NCI-H1105 treated with DMSO at 0.1 percent for 48 hours (cell line): ENCODE data around the gene KCNQ1.
"Not testable (repeated sequence)": the region's sequence is repeated elsewhere in the genome, so short reads cannot be mapped to it uniquely, and the experiment has no call there.

Experiments used
- DNase-seq: peaks from one replicate; lab custom pipeline; 2025; lab: John Stamatoyannopoulos, UW

KCNQ1 gene

GRCh38 chr11:2593393-2593950, 148.7 kb downstream of the KCNQ1 start:
- no peak for DNase-seq

- no peak for DNase-seq
Measured at GRCh38 chr11:2594267-2594666, 149.5 kb downstream of the KCNQ1 start.

- no peak for DNase-seq
Measured at GRCh38 chr11:2595204-2595603, 150.4 kb downstream of the KCNQ1 start.

- no peak for DNase-seq
Measured at GRCh38 chr11:2599561-2600189, 154.9 kb downstream of the KCNQ1 start.

GRCh38 chr11:2609345-2609744, 164.5 kb downstream of the KCNQ1 start:
- DNase-seq, result no peak

GRCh38 chr11:2612884-2613571, 168.2 kb downstream of the KCNQ1 start:
- no peak for DNase-seq

- no peak for DNase-seq
Measured at GRCh38 chr11:2621894-2622293, 177.1 kb downstream of the KCNQ1 start.

- no peak for DNase-seq
Measured at GRCh38 chr11:2625183-2625582, 180.4 kb downstream of the KCNQ1 start.

- DNase-seq, result no peak
Measured at GRCh38 chr11:2630679-2631078, 185.9 kb downstream of the KCNQ1 start.

GRCh38 chr11:2631161-2631560, 186.4 kb downstream of the KCNQ1 start:
- DNase-seq, result no peak

- not testable (repeated sequence) for DNase-seq
Measured at GRCh38 chr11:2639763-2640162, 195.0 kb downstream of the KCNQ1 start.

GRCh38 chr11:2641623-2642022, 196.8 kb downstream of the KCNQ1 start:
- no peak for DNase-seq

GRCh38 chr11:2643746-2644145, 198.9 kb downstream of the KCNQ1 start:
- DNase-seq, result no peak

GRCh38 chr11:2644844-2645778, 200.3 kb downstream of the KCNQ1 start:
- DNase-seq, result no peak

- DNase-seq, result no peak
Measured at GRCh38 chr11:2645779-2646118, 200.9 kb downstream of the KCNQ1 start.

- DNase-seq, result no peak
Measured at GRCh38 chr11:2647167-2647566, 202.4 kb downstream of the KCNQ1 start.

GRCh38 chr11:2647953-2648352, 203.1 kb downstream of the KCNQ1 start:
- no peak for DNase-seq

- no peak for DNase-seq
Measured at GRCh38 chr11:2649400-2649799, 204.6 kb downstream of the KCNQ1 start.

- DNase-seq, result no peak
Measured at GRCh38 chr11:2649848-2650247, 205.0 kb downstream of the KCNQ1 start.

- no peak for DNase-seq
Measured at GRCh38 chr11:2650343-2650867, 205.6 kb downstream of the KCNQ1 start.

- DNase-seq, result no peak
Measured at GRCh38 chr11:2651054-2651617, 206.3 kb downstream of the KCNQ1 start.

GRCh38 chr11:2651826-2652271, 207.0 kb downstream of the KCNQ1 start:
- DNase-seq, result no peak
